Stimulated activated naive CD8-positive, alpha-beta T cell treated with anti-CD3 and anti-CD28 coated beads, Interleukin-15, amount 100 ng/mL, for 72 hours (primary cell): ENCODE data around the gene TRMU.
A peak's percentile ranks its signal among the peaks of the same experiment; 100 is the strongest.
"Not testable (repeated sequence)": the region's sequence is repeated elsewhere in the genome, so short reads cannot be mapped to it uniquely, and the experiment has no call there.

Source experiments
- ATAC-seq: fragments of 150-1000 bp; cut with Tn5 transposase; 2 replicates; pipeline ENCODE4 v1.10.0; 2021; ENCODE audit warnings: mild to moderate bottlenecking, moderate library complexity
- DNase-seq, 2 donors: peaks; one replicate each; pipeline ENCODE4 v3.0.0; 2021 to 2022
- H3K27ac Mint-ChIP-seq, 2 donors: one replicate each; pipeline ENCODE4 v1.8.0; 2022; ENCODE audit warnings: mild to moderate bottlenecking in 2 of 2, mixed read lengths in 2 of 2, moderate library complexity in 2 of 2
- H3K27me3 Mint-ChIP-seq: one replicate; pipeline ENCODE4 v1.8.0; 2022; ENCODE audit warnings: mixed read lengths
- H3K4me1 Mint-ChIP-seq: one replicate; pipeline ENCODE4 v1.8.0; 2022; ENCODE audit warnings: mild to moderate bottlenecking, mixed read lengths
- H3K4me3 Mint-ChIP-seq, 2 donors: one replicate each; pipeline ENCODE4 v1.8.0; 2022; ENCODE audit warnings: mild to moderate bottlenecking in 2 of 2, mixed read lengths in 2 of 2, moderate library complexity in 1 of 2
- H3K9me3 Mint-ChIP-seq, 2 donors: one replicate each; pipeline ENCODE4 v1.8.0; 2022; ENCODE audit warnings: mixed read lengths in 2 of 2

The TRMU gene

GRCh38 chr22:46390652-46391301 is 55.3 kb downstream of the TRMU start:
- DNase-seq: no peak
- no peak overlapping the region for H3K27ac Mint-ChIP-seq
- no peak for ATAC-seq
- peaks cover 7% of the 10 kb centered on the region for H3K27me3 Mint-ChIP-seq
- no peak overlapping the region for H3K4me3 Mint-ChIP-seq
- H3K9me3 Mint-ChIP-seq: no peaks in the 10 kb centered on the region
- H3K4me1 Mint-ChIP-seq: peaks cover 8% of the 10 kb centered on the region

GRCh38 chr22:46391486-46392136 is 56.1 kb downstream of the TRMU start:
- no peaks in the 10 kb centered on the region for H3K9me3 Mint-ChIP-seq
- H3K27ac Mint-ChIP-seq: no peak overlapping the region
- peaks cover 7% of the 10 kb centered on the region for H3K27me3 Mint-ChIP-seq
- H3K4me1 Mint-ChIP-seq: peaks cover 8% of the 10 kb centered on the region
- H3K4me3 Mint-ChIP-seq: no peak overlapping the region
- DNase-seq (no peak), ATAC-seq (no peak)

DNA sequence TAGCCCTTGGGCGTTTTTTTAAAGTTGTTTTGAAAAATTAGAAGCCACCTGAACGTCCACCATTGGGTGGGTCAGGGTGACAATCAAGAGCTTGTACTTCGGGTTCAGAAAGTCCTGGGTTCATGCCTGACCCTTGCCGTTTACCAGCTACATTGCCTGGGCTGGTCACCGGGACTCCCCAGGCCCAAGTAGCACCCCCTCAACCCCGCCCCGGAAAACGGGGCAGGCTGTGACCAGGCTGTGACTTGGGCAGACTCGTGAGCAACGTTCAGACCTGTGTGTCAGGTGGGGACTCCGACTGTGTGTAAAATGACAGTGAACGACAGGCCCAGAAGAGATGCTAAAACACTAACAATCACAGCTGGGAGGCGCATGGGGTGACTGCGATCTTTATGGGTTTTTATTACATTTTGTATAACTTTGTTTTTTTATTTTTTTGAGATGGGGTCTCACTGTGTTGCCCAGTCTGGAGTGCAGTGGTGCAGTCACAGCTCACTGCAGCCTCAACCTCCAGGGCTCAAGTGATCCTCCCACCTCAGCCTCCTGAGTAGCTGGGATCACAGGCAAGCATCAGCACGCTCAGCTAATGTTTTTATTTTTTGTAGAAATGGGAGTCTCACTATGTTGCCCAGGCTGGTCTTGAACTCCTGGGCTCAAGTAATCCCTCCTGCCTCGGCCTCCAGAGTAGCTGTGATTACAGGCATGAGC is 56.8 kb downstream of the TRMU start:
- ATAC-seq (no peak), DNase-seq (no peak)
- peaks cover 7% of the 10 kb centered on the region for H3K27me3 Mint-ChIP-seq
- H3K9me3 Mint-ChIP-seq: no peaks in the 10 kb centered on the region
- H3K4me1 Mint-ChIP-seq: peaks cover 8% of the 10 kb centered on the region
- H3K4me3 Mint-ChIP-seq: no peak overlapping the region
- no peak overlapping the region for H3K27ac Mint-ChIP-seq

GRCh38 chr22:46393873-46394272 is 58.4 kb downstream of the TRMU start:
- no peak overlapping the region for H3K27ac Mint-ChIP-seq
- peaks cover 7% of the 10 kb centered on the region for H3K27me3 Mint-ChIP-seq
- H3K4me1 Mint-ChIP-seq: peaks cover 8% of the 10 kb centered on the region
- peak overlapping the region in 1 of 2 donors; percentile 1 for H3K4me3 Mint-ChIP-seq
- ATAC-seq (no peak), DNase-seq (no peak)
- H3K9me3 Mint-ChIP-seq: no peaks in the 10 kb centered on the region

- Mint-ChIP-seq H3K27ac (no peak overlapping the region), H3K27me3 (peaks cover 7% of the 10 kb centered on the region), H3K9me3 (no peaks in the 10 kb centered on the region), H3K4me1 (peaks cover 8% of the 10 kb centered on the region), H3K4me3 (no peak overlapping the region)
- ATAC-seq (no peak), DNase-seq (no peak)
These were observed 59.1 kb downstream of the TRMU start for GRCh38 chr22:46394622-46395021.

DNA sequence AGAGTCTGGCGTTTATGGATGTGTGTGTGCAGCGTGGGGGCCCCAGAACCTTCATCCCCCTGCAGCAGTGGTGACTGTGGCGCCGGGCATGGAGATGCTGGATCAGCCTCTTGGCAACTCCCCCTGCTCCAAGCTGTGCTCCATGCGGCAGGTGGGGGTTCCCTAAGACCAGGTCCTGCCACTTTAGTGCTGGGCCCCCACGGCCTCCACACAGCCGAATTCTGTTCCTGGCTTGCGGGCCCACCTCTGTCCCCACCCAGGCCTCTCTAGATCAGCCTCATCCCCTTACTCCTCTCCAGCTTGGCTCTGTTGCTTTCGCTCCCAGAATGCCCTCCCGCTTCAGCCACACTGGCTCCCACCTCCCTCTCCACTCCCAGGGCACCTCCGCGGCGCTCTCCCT is 59.6 kb downstream of the TRMU start:
- H3K27ac Mint-ChIP-seq: no peak overlapping the region
- H3K9me3 Mint-ChIP-seq: no peaks in the 10 kb centered on the region
- DNase-seq: no peak
- no peak for ATAC-seq
- peaks cover 8% of the 10 kb centered on the region for H3K4me1 Mint-ChIP-seq
- H3K27me3 Mint-ChIP-seq: peaks cover 7% of the 10 kb centered on the region
- H3K4me3 Mint-ChIP-seq: no peak overlapping the region

- not testable (repeated sequence) for DNase-seq, H3K4me3 Mint-ChIP-seq
These were observed 61.5 kb downstream of the TRMU start for GRCh38 chr22:46397049-46397448.

GRCh38 chr22:46397514-46397913 is 62.0 kb downstream of the TRMU start:
- H3K27ac Mint-ChIP-seq: no peak overlapping the region
- H3K9me3 Mint-ChIP-seq: no peaks in the 10 kb centered on the region
- ATAC-seq: no peak
- peaks cover 7% of the 10 kb centered on the region for H3K27me3 Mint-ChIP-seq
- H3K4me3 Mint-ChIP-seq: no peak overlapping the region
- peaks cover 8% of the 10 kb centered on the region for H3K4me1 Mint-ChIP-seq
- no peak for DNase-seq

More at GRCh38 chr22:46397049-46397448, 61.5 kb downstream of the TRMU start:
- H3K27me3 Mint-ChIP-seq, H3K27ac Mint-ChIP-seq, H3K4me1 Mint-ChIP-seq, ATAC-seq, H3K9me3 Mint-ChIP-seq: not testable (repeated sequence)

DNA sequence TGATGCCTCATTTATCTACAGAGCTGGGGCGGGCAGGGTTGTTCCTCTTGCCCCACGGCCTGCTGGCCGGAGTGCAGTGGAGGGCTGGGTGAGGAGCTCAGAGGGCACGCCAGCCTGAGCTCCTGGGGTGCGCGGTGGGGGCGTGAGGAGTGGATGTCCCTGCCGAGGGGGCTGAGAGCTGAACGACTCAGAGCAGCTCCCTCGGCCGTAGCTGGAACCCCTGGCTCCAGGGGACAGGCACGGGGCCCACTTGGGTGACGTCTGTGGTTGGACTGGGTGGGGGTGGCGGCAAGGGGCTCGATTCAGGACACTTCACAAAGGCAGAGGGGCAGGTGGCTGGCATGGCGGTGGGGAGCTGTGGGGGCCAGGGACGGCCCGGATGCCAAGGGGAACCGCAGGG is 62.4 kb downstream of the TRMU start:
- no peaks in the 10 kb centered on the region for H3K9me3 Mint-ChIP-seq
- H3K27me3 Mint-ChIP-seq: peaks cover 7% of the 10 kb centered on the region
- H3K27ac Mint-ChIP-seq: no peak overlapping the region
- peaks cover 8% of the 10 kb centered on the region for H3K4me1 Mint-ChIP-seq
- ATAC-seq: no peak
- DNase-seq: no peak
- no peak overlapping the region for H3K4me3 Mint-ChIP-seq

DNA sequence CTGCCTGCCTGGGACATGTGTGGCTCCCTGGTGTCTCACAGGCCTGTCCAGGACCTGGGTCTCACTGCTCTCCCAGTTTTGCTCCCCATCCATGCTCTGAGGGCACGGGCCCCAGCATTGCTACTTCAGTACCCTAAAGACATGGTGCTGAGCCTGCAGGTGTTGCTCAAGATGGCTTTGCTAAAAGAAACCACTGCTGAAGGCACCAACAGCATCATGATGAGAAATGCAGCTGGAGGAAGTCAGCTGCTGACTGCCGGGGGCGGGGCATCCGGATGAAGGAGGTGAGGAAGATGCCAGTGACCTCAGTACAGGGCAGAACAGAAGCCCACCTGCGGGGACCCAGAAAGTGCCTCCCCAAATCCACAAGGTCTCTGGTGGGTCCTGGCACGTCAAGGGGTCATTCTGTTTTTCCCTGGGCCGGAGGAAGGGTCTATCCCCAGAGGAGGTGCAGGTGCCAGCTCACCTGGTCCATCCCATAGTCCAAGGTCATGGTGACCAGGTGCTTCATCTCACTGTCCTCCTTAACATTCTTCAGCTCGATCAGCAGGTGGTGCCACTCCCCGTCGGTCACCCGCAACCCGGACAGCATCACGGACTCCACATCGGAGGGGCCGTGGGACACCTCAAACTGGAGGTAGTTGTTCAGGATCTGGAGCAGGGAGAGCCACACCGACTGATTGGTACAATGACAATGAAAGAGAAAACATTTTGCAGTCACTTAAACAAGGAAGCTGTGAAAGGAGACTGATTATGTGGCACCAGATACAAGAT is 63.9 kb downstream of the TRMU start:
- Mint-ChIP-seq H3K9me3 (no peaks in the 10 kb centered on the region), H3K27ac (no peak overlapping the region), H3K27me3 (peaks cover 7% of the 10 kb centered on the region), H3K4me1 (no peaks in the 10 kb centered on the region), H3K4me3 (no peak overlapping the region)
- DNase-seq (no peak), ATAC-seq (no peak)

GRCh38 chr22:46401370-46401769 is 65.9 kb downstream of the TRMU start:
- no peaks in the 10 kb centered on the region for H3K27me3 Mint-ChIP-seq
- H3K27ac Mint-ChIP-seq: no peak overlapping the region
- DNase-seq (no peak), ATAC-seq (no peak)
- no peak overlapping the region for H3K4me3 Mint-ChIP-seq
- no peaks in the 10 kb centered on the region for H3K9me3 Mint-ChIP-seq
- H3K4me1 Mint-ChIP-seq: no peaks in the 10 kb centered on the region

DNA sequence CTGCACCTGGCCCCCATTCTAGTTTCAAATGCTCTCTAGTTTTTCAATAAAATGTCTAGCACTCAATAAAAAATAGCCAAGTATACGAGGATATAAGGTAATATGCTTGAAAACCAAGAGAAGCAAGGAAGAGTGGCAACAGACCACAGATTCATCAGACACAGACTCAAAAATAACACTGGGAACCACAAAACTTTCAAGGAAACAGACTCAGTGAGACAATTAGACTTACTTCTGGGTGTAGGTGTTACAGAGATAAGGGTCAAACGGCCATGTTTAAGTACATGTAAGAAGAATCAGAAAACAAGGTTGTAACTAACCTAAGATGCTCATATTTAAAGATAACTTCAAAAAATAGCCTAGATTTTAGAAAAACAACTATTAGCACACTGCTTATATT is 67.0 kb downstream of the TRMU start:
- no peak overlapping the region for H3K27ac Mint-ChIP-seq
- DNase-seq (no peak), ATAC-seq (no peak)
- no peaks in the 10 kb centered on the region for H3K27me3 Mint-ChIP-seq
- H3K4me1 Mint-ChIP-seq: no peaks in the 10 kb centered on the region
- no peaks in the 10 kb centered on the region for H3K9me3 Mint-ChIP-seq
- no peak overlapping the region for H3K4me3 Mint-ChIP-seq

DNA sequence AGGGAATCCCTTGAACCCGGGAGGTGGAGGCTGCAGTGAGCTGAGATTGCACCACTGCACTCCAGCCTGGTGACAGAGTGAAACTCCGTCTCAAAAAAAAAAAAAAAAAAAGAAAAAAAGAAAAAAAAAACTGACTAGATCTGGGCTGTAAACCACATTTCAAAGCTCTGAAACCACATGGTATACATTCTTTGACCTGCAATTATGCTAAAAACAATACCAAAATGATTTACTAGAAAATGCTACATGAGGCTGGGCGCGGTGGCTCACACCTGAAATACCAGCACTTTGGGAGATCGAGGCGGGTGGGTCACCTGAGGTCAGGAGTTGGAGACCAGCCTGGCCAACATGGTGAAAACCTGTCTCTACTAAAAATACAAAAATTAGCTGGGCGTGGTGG is 68.4 kb downstream of the TRMU start:
- H3K27me3 Mint-ChIP-seq, H3K4me3 Mint-ChIP-seq, H3K9me3 Mint-ChIP-seq, DNase-seq, ATAC-seq, H3K4me1 Mint-ChIP-seq, H3K27ac Mint-ChIP-seq: not testable (repeated sequence)

GRCh38 chr22:46405901-46406300 is 70.4 kb downstream of the TRMU start:
- Mint-ChIP-seq H3K27me3 (no peaks in the 10 kb centered on the region), H3K9me3 (no peaks in the 10 kb centered on the region), H3K4me1 (no peaks in the 10 kb centered on the region), H3K4me3 (no peak overlapping the region), H3K27ac (no peak overlapping the region)
- DNase-seq (no peak), ATAC-seq (no peak)

DNA sequence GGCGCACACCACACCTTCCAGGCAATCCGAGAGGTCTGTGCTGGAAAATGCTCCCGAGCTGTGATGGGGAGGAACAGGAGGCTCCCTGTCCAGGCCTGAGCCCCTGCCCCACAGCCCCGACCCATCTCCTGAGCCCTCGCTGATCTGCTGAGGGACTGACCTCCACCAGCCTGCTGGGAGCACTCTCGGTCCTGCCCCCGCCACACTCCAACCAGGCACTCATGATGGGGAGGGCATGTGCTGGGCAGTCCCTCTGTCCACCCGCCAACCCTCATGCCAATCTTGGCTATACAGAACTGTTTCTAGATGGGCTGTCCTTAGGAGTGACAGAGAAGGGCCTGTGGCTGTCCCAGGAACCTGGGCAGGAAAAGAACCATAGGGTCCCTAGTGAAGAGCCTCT is 70.8 kb downstream of the TRMU start:
- no peak overlapping the region for H3K4me3 Mint-ChIP-seq
- H3K27ac Mint-ChIP-seq: no peak overlapping the region
- no peaks in the 10 kb centered on the region for H3K4me1 Mint-ChIP-seq
- ATAC-seq (no peak), DNase-seq (no peak)
- no peaks in the 10 kb centered on the region for H3K9me3 Mint-ChIP-seq
- H3K27me3 Mint-ChIP-seq: no peaks in the 10 kb centered on the region

GRCh38 chr22:46406791-46407190 is 71.3 kb downstream of the TRMU start:
- no peaks in the 10 kb centered on the region for H3K9me3 Mint-ChIP-seq
- no peak overlapping the region for H3K4me3 Mint-ChIP-seq
- no peak overlapping the region for H3K27ac Mint-ChIP-seq
- ATAC-seq (no peak), DNase-seq (no peak)
- no peaks in the 10 kb centered on the region for H3K4me1 Mint-ChIP-seq
- no peaks in the 10 kb centered on the region for H3K27me3 Mint-ChIP-seq
